Stimulated activated CD8-positive, alpha-beta memory T cell treated with anti-CD3 and anti-CD28 coated beads, Interleukin-15, amount 100 ng/mL, for 24 hours (primary cell): ENCODE results near the gene CREBBP.
A peak's percentile ranks its signal among the peaks of the same experiment; 100 is the strongest.

Experiments
- DNase-seq: peaks from one replicate; pipeline ENCODE4 v3.0.0-alpha.2; 2020; ENCODE audit warnings: low read depth

Gene CREBBP

GRCh38 chr16:3713587-3714242 lies 166.8 kb downstream of the CREBBP start:
- DNase-seq, result no peak

GRCh38 chr16:3712861-3713372 lies 167.6 kb downstream of the CREBBP start:
- DNase-seq, result no peak

- no peak for DNase-seq
These were observed 174.1 kb downstream of the CREBBP start for GRCh38 chr16:3706253-3707012.

GRCh38 chr16:3702082-3702481 lies 178.4 kb downstream of the CREBBP start:
- no peak for DNase-seq

GRCh38 chr16:3701531-3701930 lies 179.0 kb downstream of the CREBBP start:
- DNase-seq, result no peak

- DNase-seq, result no peak
These were observed 181.6 kb downstream of the CREBBP start for GRCh38 chr16:3698941-3699340.

- no peak for DNase-seq
These were observed 183.9 kb downstream of the CREBBP start for GRCh38 chr16:3696425-3697218.

GRCh38 chr16:3695610-3696369 lies 184.7 kb downstream of the CREBBP start:
- DNase-seq, result no peak

GRCh38 chr16:3694051-3694450 lies 186.5 kb downstream of the CREBBP start:
- no peak for DNase-seq

GRCh38 chr16:3691761-3692160 lies 188.8 kb downstream of the CREBBP start:
- no peak for DNase-seq

- no peak for DNase-seq
These were observed 189.4 kb downstream of the CREBBP start for GRCh38 chr16:3690980-3691720.

- DNase-seq, result peak; percentile 56
These were observed 190.0 kb downstream of the CREBBP start for GRCh38 chr16:3690470-3690928.

GRCh38 chr16:3689731-3690130 lies 190.8 kb downstream of the CREBBP start:
- DNase-seq, result no peak

- DNase-seq, result no peak
These were observed 192.7 kb downstream of the CREBBP start for GRCh38 chr16:3687792-3688191.

- no peak for DNase-seq
These were observed 193.5 kb downstream of the CREBBP start for GRCh38 chr16:3687021-3687420.

GRCh38 chr16:3681206-3681605 lies 199.3 kb downstream of the CREBBP start:
- DNase-seq, result no peak

- DNase-seq, result no peak
These were observed 202.5 kb downstream of the CREBBP start for GRCh38 chr16:3677994-3678393.

GRCh38 chr16:3675601-3676130 lies 204.8 kb downstream of the CREBBP start:
- no peak for DNase-seq
